Measurements from ENCODE around the gene CRY2.

DNA sequence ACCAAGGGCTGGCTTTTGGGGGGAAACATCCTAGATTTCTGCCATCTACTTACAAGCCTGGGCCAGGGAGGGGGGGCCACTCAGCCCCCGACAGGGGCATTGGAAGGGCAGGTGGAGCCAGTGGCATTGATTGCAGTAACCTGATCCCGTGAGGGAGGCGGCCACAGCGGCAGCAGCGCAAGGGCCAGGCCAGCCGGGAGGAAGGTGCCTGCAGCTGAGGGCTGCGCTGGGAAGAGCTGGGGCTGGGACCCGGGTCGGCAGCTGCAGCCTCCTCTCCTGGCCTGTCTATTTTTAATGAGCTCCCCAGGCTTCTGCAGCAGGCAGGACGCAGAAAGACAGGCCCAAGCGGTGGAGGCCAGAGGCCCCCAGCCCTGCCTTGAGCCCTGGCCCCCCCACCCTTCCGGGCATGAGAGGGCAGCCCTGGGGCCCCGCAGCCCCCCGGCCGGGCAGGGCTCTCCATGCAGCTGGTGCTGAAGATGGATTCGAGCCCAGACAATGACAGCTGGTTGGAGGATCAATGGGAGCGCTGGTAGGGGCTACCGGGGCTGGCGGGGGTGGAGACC is 49.2 kb downstream of the CRY2 start:
- TF ChIP-seq, protein P1, sequence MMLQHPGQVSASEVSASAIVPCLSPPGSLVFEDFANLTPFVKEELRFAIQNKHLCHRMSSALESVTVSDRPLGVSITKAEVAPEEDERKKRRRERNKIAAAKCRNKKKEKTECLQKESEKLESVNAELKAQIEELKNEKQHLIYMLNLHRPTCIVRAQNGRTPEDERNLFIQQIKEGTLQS (IDR thresholded peaks at IDR 0.05), result no peak
- TF ChIP-seq, protein P2, sequence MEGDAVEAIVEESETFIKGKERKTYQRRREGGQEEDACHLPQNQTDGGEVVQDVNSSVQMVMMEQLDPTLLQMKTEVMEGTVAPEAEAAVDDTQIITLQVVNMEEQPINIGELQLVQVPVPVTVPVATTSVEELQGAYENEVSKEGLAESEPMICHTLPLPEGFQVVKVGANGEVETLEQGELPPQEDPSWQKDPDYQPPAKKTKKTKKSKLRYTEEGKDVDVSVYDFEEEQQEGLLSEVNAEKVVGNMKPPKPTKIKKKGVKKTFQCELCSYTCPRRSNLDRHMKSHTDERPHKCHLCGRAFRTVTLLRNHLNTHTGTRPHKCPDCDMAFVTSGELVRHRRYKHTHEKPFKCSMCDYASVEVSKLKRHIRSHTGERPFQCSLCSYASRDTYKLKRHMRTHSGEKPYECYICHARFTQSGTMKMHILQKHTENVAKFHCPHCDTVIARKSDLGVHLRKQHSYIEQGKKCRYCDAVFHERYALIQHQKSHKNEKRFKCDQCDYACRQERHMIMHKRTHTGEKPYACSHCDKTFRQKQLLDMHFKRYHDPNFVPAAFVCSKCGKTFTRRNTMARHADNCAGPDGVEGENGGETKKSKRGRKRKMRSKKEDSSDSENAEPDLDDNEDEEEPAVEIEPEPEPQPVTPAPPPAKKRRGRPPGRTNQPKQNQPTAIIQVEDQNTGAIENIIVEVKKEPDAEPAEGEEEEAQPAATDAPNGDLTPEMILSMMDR (IDR thresholded peaks at IDR 0.05; ENCODE audit: low read depth, low read length, missing input control), result no peak
- TF ChIP-seq, protein P3, sequence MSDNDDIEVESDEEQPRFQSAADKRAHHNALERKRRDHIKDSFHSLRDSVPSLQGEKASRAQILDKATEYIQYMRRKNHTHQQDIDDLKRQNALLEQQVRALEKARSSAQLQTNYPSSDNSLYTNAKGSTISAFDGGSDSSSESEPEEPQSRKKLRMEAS (IDR thresholded peaks at IDR 0.05), result no peak
- TF ChIP-seq HNF4G (IDR thresholded peaks at IDR 0.05) (no peak), TAF1 (conservative IDR thresholded peaks at IDR 0.05) (no peak), FOXA2 (IDR thresholded peaks at IDR 0.05) (no peak), RAD21 (IDR thresholded peaks at IDR 0.05) (no peak), JUND (IDR thresholded peaks at IDR 0.05) (no peak)
- TF ChIP-seq, protein P4, sequence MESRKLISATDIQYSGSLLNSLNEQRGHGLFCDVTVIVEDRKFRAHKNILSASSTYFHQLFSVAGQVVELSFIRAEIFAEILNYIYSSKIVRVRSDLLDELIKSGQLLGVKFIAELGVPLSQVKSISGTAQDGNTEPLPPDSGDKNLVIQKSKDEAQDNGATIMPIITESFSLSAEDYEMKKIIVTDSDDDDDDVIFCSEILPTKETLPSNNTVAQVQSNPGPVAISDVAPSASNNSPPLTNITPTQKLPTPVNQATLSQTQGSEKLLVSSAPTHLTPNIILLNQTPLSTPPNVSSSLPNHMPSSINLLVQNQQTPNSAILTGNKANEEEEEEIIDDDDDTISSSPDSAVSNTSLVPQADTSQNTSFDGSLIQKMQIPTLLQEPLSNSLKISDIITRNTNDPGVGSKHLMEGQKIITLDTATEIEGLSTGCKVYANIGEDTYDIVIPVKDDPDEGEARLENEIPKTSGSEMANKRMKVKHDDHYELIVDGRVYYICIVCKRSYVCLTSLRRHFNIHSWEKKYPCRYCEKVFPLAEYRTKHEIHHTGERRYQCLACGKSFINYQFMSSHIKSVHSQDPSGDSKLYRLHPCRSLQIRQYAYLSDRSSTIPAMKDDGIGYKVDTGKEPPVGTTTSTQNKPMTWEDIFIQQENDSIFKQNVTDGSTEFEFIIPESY (IDR thresholded peaks at IDR 0.05), result no peak
- TF ChIP-seq, protein P5, sequence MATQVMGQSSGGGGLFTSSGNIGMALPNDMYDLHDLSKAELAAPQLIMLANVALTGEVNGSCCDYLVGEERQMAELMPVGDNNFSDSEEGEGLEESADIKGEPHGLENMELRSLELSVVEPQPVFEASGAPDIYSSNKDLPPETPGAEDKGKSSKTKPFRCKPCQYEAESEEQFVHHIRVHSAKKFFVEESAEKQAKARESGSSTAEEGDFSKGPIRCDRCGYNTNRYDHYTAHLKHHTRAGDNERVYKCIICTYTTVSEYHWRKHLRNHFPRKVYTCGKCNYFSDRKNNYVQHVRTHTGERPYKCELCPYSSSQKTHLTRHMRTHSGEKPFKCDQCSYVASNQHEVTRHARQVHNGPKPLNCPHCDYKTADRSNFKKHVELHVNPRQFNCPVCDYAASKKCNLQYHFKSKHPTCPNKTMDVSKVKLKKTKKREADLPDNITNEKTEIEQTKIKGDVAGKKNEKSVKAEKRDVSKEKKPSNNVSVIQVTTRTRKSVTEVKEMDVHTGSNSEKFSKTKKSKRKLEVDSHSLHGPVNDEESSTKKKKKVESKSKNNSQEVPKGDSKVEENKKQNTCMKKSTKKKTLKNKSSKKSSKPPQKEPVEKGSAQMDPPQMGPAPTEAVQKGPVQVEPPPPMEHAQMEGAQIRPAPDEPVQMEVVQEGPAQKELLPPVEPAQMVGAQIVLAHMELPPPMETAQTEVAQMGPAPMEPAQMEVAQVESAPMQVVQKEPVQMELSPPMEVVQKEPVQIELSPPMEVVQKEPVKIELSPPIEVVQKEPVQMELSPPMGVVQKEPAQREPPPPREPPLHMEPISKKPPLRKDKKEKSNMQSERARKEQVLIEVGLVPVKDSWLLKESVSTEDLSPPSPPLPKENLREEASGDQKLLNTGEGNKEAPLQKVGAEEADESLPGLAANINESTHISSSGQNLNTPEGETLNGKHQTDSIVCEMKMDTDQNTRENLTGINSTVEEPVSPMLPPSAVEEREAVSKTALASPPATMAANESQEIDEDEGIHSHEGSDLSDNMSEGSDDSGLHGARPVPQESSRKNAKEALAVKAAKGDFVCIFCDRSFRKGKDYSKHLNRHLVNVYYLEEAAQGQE (IDR thresholded peaks at IDR 0.05), result peak; percentile 38

Measured in liver (tissue), 3 donors.